DMS79 (cell line): ENCODE data around the gene NSG1.
"Not testable (repeated sequence)": the region's sequence is repeated elsewhere in the genome, so short reads cannot be mapped to it uniquely, and the experiment has no call there.

ENCODE experiments used
- DNase-seq: peaks from one replicate; lab custom pipeline; 2025; lab: John Stamatoyannopoulos, UW

The NSG1 gene

DNA sequence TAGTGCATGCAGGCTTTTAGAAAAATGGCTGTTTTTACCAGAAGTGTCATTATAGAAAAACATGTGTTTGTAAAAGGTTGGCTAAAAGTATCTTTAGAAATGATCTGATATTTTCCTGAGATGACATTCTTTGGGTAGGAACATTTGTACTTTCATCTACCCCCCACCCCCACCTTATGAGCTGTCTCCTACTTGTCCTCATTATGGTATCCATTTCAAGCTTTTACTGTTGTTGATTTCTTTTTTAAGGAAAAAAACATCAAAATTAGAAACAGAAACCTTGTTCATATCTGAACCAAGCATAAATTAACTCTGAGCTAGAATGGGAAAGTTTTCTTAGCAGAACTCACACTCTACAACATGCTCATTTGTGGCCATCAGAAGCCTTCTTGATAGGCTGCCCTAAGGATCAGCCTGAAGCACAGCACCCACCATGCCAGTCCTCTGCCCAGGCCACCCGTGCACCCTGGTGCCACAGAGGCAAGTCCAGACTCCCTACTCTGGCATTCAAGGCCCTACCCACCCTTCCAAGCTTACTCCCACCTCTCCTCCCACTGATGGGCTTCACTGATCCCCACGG is 49.4 kb downstream of the NSG1 start:
- DNase-seq, result no peak

DNA sequence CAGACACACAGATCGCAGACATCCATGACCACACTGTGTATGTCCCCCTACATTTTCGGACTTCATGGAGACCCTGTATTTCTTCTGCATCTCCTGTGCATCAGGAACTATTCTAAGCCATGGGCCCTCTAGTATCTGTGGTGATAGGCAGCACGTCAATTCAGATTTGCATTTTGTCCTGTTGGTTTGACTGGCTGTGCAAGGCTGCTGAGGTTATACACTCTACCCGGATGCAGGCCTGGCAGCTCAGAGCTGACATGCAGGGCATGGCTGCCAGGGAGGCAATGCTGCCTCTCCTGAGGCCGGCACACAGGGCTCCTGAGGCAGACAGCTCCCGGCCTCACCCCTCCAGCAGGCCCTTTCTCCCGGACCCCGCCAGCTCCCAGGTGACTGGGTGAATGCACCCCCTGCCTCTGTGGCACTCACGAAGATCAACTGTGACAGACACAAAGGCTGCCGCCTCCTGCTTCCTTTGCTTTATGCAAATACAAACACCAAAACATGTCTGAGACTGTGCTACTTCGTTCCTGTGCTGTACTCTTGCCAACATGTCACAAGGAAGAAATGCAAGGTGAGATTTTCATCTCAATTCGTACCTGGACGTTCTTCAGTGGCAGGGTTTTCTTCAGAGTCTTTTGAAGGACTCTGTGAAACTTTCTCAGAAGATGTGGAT is 51.0 kb downstream of the NSG1 start:
- DNase-seq, result no peak

DNA sequence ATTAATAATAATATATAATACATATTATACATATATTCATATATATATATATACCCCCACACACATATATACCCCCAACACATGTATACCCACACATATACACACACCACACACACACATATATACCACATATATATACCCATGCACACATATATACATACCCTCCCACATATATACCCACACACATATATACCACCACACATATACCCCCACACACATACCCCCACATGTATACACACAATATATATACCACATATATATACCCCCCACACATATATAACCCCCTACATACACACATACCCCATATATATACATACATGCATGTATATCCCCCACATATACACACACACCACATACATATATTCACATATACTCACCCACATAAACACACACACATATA is 52.0 kb downstream of the NSG1 start:
- no peak for DNase-seq

DNA sequence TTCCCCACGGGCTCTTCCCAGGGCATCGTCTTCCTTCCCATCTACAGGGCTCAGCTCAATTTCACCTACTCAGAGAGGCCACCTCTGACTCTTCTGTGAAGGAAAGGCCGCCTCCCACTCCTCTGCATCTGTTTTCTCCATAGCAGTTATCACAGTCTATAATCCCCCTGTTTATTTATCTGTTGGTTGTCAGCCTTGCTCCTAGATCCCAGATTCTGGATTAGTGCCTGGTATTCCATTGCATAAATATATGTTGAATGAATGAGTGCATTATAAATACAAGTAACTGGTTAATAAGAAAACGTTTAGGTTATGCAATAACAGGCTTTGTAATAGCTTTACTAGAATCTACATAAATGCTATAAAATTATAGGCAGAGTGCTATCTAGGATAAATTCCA is 52.9 kb downstream of the NSG1 start:
- DNase-seq, result no peak

DNA sequence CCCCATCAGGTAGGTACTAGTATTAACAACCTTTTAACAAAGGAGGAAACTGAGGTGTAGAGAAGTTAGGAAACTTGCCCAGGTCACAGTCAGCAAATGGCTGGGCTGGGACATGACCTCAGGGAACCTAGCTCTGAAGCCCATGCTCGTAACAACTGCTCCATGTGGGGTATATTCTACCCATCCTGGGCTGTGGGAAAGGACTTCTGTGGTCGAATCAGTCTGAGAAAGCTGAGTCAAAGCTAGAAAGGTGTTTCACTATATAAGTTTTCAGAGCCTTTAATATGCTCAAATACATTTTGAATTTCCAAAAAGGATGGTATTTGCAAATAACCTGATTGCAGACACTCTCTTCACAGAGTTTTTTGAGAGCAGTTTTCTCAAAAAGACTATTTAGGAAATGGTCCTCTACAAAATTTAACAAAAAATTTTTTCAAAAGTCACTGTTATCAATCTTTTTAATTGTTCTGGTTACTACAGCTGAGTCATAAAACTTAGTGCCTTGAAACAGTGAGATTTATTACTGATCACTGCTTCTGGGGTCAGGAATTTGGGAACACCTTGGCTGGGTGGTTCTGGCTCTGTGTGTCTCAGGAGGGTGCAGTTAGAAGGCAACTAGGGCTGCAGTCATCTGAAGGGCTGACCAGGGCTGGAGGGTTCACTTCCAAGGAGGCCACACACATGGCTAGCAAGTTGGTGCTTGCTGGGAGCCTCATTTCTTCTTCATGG is 53.6 kb downstream of the NSG1 start:
- DNase-seq, result no peak

DNA sequence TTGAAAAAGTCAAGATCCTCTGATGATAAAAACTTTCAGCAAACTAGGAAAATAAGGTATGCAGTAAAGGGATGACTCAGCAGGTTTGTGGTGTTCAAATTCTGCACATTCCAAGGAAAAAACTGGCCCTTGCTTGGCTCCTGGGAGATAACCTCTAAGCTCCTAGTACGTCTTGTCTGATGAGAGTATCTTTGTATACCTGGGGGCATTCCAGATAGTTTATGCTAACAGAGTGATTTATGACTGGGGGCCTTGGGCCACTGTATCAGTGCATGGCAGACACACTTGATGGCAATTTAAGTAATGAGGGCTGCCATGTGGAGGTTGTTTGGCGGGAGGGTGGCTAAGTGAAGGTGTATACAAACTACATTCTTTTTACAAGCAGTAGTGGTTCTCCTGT is 56.9 kb downstream of the NSG1 start:
- no peak for DNase-seq

DNA sequence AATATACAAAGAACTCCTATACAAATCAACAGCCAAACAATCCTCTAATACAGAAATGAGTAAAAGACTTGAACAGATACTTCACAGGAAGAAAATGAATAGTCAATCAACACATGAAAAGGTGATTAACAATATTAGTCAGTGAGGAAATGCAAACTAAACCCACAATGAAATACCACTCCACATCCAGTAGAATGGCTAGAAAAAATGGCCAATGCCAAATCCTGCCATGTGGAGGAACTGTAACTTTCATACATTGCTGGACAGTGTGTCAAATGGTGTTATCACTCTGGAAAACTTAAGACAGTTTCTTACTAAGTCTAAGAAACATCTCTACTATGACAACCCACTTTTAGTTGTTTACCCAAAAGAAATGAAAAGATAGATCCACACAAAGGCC is 59.5 kb downstream of the NSG1 start:
- DNase-seq, result no peak

DNA sequence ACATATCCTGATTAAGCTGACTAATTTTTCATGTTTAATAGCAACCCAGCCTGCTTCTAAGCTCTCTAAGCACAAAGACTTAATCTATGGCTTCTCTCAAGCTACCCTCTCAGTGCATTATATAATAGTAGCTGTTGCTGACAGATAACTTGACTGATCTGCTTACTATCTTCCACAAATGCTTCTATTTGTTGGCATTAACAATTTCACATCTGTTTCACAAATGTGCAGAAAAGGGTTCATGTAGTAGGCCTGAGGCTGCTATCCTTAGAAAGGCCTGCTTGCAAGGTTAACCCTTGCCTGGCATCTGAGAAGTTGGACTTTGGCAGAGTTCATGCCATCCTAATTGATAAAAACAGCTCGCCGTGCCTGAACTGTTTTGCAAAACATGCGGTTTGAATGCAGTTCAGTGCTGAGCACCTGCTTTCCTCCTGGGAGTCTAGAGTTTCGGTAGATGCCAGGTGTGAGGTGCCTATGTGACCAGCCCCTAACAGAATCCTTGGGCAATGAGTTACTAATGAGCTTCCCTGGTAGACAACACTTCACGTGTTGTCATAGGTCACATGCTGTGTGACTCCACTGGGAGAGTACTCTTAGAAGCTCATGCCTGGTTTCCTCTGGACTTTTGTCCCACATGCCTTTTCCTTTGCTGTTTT is 68.4 kb downstream of the NSG1 start:
- no peak for DNase-seq

DNA sequence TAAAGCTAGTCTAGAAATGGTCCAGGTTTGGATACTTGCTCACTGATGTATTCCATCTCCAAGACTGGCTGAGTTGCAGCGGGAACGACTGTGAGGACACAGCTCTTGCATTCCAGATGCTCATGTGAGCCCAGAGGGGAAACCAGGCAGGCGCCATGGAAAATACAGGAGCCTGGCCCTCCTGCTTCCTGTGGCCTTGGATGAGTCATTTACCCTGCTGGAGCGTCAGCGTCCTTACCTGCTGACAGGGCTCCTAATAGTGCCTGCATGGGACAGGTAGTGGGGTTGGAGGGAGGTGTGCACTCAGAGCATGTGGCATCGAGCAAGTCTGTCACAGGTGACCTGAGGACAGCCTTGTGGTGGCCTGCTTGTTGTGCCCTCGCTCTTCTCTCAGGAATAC is 69.4 kb downstream of the NSG1 start:
- no peak for DNase-seq

DNA sequence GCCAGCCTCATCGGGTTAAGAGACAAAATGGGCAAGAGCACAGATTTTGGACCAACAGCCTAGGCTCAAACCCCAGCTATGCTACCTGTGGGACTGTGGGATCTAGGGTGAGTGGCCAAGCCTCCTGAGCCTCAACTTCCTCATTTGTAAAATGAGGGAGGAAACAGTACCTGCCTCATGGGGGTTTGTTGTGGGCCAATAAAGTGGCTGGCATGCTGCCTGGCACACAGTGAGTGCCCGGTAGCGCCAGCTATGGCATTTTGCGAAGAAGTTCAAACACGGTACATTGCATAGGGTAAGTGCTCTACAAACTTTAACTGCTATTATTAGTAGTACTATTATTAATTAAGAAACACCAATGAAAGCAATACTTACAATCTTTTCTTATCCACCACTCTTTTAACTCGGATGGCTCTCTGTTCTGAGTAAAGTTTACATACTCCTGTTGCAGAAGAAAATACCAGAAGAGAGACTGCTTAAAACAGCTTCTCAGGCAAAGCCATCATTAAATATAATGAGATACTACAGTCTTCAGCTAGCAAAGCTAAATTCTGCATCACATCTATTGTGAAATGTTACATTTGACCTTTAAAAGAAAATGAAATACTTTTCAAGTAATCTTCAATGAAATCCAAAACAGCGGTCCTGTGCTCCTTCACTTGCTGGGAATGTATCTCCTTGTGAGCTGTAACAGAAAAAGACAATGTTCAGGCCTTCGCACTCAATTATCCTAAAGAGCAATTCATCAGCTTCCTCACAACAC is 70.1 kb downstream of the NSG1 start:
- no peak for DNase-seq

DNA sequence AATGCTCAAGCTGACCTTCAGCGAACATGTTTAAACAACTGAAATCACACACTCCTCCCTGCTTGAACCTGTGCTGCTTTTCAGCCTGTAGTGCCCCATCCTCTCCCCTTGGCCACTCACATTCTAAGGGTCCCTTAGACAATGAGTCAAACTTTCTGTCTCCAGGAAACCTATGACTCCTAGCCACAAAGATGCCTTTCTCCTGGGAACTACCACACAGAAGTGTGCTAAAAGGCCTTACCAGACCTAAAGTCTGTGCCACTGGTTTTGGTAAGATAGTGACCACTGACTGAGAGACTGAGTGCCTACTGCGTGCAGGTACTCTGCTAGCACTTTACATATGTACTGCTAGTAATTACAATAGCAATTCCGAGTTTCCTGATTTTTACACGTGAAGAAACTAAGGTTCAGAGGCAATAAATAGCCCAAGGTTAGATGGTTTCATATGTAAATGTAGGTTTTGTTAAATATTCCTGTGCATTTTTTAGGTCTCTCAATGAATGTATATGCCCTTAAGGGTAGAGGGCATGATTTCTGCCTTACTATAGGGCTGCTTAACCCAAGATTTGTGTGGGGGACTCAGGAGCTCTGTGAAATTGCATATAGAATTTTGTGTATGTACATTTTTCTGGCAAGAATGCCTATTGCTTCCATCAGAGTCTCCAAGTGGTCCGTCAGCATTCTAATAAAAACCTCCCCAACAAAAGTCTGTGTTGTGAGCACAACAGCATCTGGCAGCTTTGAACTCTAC is 71.1 kb downstream of the NSG1 start:
- no peak for DNase-seq

DNA sequence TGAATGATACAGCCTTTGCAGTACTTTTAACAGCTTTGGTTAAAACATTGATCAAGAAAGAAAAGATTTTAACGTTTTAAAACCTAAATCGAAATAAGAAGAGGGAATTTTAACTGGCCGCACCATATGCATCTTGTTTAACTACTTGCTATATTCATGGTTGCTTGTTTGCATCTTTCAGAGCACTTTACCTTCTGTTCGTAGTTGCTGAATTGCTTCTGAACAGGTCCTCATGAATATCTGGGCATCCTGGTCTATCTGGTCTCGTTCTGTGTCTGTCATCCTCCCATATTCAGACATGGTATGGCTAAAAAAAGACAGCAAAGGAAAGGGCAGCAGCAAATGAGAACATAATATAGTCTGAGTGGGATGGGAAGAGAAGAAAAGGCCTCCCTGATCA is 72.3 kb downstream of the NSG1 start:
- DNase-seq, result no peak

DNA sequence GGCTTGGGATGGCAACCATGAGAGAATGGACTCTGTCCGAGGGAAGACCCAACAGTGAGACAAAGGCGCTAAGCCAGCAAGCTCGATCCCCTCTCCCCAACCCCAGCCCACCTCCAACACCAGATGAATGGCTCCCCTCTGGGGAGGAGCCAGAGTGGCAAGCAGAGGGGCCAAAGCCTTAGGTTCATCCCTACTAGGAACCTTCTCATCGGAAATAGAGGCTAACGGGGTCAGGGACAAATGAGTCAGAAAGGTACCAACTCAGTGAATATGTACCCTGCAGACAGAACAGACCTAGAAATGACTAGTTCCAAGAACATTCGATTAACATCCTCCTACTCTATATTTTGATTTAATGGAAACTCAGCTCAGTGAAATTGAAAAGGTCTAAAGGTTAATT is 73.9 kb downstream of the NSG1 start:
- DNase-seq, result no peak

DNA sequence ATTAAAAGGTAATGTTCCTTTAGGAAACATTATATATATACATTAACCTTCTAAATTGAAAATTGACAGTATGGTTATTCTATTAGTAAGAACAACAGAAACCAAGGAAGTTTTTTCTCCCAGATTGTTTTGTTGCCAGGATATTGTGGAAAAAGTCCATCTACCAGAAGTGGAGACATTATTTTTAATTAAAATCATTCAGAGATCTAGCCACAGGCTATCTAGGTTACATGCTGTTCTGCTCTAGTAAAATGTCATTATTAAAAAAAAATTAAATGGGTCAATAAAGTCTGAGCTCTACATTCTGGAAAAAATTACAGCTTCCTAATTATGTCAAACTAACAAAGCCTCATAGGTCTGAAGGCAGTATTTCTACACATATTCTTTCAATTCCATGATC is 74.3 kb downstream of the NSG1 start:
- DNase-seq, result no peak

DNA sequence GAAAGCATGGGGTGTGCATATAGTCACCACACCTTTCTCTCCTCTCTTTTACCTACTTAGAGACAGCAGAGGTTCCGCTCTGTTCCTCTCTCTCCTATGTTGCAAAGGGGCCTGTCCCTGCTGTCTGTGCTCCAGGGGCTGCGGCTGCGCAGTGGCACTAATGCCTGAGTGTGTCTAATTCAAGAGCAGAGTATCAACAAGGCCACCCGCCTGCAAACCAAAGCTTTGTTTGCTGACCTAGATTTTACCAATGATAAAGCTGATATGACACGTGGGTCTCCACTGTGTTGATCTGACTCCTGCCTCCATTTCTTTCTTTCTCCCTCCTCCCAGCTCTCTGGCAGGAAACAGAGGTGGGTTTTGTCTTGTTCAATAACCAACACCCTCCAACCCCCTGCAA is 74.9 kb downstream of the NSG1 start:
- DNase-seq, result no peak

DNA sequence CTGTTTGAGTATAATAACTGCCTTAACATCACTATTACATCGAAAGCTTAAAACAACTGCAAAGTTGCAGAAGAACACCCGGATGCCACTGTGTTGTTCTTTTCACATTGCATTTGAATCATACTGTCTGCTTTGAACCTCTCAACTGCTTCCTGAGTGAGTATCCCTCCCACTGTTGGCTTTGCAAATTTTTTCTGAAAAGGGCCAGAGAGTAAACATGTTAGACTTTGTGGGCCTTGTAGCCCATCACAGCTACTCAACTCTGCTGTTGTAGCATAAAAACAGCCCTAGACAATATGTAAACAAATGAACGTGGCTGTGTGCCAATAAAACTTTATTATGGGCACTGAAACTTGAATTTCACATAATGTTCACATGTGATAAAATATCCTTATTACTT is 76.1 kb downstream of the NSG1 start:
- no peak for DNase-seq

DNA sequence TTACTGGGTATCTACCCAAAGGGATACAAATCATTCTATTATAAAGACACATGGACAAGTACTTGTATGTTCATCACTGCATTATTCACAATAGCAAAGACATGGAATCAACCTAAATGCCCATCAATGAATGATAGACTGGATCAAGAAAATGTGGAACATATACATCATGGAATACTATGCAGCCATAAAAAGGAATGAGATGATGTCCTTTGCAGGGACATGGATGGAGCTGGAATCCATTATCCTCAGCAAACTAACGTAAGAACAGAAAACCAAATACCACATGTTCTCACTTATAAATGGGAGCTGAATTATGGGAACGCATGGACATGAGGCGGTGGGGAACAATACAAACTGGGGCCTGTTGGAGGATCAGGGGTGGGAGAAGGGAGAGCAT is 78.3 kb downstream of the NSG1 start:
- not testable (repeated sequence) for DNase-seq
